Superior temporal gyrus (tissue), 1 donor: ENCODE measurements around the gene CRB1.
A peak's percentile ranks its signal among the peaks of the same experiment; 100 is the strongest.

ENCODE experiments used
- DNase-seq: peaks from one replicate; pipeline ENCODE4 v3.0.0-alpha.2; 2016; ENCODE audit errors: extremely low spot score

CRB1 gene

DNA sequence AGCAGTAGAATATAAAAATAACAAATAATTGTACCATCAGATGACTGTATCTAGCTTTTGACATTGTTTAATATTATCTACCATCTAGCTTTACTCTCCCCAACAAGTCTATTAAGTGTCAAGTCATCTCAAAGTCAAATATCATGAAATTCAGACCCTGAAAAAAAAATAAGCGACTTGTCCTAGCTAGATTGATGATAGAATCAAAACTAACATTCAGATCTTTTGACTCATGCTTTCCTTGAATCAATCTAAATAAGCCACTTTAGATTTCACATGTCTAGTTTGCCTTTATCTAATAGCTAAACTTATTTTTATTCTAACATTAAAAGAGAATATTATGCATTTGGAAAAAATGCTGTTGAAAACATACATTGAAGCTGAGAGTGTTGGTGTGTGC lies 35.4 kb downstream of the CRB1 start:
- DNase-seq = no peak

DNA sequence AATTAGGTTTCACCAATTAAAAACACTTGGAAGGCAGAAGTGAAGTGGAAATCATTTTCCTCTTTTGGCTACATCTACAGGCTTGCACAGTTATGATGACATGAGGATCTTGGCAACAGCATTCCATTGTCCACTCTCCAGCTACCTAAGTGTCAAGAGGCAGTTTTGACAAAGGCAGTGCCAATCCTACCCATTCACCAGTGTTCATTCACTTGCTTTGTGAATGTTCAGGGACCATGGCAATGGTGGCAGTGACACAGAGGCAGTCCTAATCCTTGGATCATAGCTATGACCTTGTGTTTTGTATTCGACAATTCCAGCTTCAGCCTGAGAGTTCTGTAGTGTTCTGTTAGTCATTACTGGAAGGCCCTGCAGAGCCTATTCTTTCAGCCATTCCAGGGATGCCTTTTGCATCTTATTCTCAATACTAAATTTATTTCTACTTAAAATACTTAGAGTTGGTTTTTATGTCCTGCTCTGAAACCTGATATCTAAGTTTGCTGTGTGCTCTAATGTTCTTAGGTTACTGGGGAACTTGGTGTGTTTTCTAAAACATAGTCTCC lies 36.7 kb downstream of the CRB1 start:
- peak; percentile 62 for DNase-seq

GRCh38 chr1:197305925-197306324 lies 37.9 kb downstream of the CRB1 start:
- DNase-seq = no peak

GRCh38 chr1:197306381-197307062 lies 38.5 kb downstream of the CRB1 start:
- no peak for DNase-seq

- no peak for DNase-seq
Measured at GRCh38 chr1:197307136-197307535, 39.1 kb downstream of the CRB1 start.

GRCh38 chr1:197307551-197307950 lies 39.5 kb downstream of the CRB1 start:
- no peak for DNase-seq

DNA sequence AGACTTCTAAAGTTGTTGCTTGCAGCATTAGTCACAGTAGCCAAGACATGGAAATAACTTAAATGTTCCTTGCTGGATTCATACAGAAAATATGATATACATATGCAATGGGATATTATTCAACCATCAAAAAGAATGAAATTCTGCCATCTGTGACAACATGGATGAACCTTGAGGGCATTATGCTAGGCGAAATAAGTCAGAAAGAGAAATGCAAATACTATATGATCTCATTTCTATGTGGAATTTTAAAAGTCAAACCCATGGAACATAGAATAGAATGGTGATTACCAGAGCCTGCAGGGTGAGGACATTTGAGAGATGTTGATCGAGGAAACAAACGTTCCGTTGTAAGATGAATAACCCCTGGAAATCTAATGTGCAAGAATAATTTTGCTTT lies 43.0 kb downstream of the CRB1 start:
- no peak for DNase-seq

DNA sequence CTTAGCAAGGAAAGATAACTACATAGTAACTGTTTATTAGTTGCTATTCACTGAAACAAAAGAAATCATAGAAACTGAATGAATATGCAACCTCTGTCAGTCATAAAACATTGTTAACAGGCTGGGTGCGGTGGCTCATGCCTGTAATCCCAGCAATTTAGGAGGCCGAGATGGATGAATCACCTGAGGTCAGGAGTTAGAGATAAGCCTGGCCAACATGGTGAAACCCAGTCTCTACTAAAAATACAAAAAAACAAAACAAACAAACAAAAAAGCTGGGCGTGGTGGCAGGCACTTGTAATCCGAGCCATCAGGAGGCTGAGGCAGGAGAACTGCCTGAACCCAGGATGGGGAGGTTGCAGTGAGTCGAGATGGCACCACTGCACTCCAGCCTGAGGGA lies 44.1 kb downstream of the CRB1 start:
- no peak for DNase-seq

DNA sequence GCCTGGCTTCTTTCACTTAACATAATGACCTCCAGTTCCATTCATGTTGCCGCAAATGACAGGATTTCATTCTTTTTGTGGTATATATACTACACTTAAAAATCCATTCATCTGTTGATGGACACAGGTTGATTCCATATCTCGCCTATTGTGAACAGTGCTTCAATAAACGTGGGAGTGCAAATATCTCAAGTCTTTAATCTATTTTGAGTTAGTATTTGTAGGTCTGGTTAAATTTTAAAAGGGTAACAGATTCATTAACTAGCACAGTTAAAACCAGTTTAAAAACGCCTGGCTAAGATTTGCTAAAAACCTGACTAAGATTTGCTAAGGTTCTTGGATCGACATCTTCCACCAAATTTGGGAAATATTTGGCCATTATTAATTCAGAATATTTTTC lies 45.7 kb downstream of the CRB1 start:
- no peak for DNase-seq

- peak; percentile 81 for DNase-seq
Measured at GRCh38 chr1:197314682-197315081, 46.6 kb downstream of the CRB1 start.

DNA sequence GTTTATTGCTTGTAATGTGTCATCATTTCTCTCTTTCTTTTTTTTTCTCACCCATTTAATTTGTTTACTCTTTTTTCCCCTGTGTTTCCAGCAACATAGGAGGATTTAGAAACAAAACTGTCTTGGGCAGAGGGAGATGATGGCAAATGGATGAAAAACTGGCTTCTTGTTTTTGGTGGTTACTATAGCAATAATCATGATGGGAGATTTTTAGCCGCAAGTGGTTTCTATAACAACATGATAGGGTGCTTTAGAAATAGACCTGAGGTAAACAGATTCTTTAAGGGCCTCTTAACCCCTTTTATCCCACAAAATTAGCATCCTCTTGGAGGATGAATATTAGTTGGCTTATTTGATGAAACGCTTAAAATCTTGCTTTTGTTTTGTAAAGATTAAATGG lies 51.6 kb downstream of the CRB1 start:
- no peak for DNase-seq

GRCh38 chr1:197320991-197321531 lies 53.0 kb downstream of the CRB1 start:
- no peak for DNase-seq

DNA sequence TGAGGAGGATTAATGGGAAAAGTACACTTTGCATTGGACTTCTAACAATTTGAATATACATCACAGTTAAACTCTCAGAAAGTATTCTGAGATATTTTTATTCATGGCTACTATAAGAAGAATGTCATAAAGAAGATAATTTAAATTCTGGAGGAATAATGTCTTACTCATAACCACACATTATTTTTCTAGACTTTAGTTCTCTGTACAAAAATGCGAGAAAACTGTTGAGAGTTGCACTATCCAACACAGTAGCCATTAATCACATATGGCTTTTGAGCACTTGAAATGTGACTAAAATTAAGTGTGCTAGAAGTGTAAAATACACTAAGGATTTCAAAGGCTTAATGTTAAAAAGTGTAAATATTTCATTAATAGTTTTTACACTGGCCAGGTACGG lies 53.8 kb downstream of the CRB1 start:
- DNase-seq = no peak

DNA sequence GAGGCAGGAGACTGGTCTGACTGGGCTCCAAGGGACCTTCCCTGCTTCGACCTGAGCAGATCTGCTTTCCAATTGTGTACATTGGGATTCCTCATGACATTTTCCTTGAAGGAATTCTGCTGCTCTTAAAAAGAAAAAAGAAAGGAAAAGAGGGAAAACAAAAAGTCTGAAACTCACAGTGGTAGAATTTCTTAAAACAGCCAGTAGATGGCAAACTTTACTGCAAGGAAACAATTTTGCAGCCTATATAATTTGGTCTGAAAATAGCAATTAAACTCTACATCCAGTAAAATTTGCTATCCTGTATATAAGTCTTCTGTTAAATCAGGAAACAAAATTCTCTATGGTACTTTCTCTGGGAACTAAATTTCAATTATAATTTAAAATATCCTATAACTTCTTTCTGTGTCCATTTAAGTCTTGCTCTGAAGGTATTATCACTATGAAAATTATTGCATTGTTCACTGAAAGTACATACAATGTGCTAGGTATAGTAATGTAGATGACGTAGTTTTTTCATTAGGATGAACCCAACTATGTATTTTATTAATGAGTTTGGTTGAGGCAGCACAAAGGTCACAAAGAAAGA lies 59.8 kb downstream of the CRB1 start:
- peak; percentile 67 for DNase-seq

GRCh38 chr1:197330213-197330612 lies 62.2 kb downstream of the CRB1 start:
- DNase-seq = no peak

DNA sequence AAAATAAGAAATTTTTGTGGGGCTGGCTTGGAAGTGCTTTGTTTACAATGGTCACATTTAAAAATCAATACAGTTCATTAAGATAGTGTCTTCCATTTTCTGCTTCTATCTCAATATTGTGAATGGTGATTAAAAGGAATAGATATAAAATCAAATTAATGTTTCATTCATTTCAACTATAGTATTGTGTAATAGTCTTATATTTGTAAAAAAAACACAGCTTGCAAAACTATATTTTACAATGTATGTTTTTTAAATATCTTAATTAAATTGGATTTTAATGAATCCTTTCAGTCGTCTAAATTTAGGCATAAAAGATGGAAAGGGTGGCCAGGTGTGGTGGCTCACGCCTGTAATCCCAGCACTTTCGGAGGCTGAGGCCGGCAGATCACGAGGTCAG lies 63.5 kb downstream of the CRB1 start:
- DNase-seq = no peak

- no peak for DNase-seq
Measured at GRCh38 chr1:197333041-197333440, 65.0 kb downstream of the CRB1 start.

DNA sequence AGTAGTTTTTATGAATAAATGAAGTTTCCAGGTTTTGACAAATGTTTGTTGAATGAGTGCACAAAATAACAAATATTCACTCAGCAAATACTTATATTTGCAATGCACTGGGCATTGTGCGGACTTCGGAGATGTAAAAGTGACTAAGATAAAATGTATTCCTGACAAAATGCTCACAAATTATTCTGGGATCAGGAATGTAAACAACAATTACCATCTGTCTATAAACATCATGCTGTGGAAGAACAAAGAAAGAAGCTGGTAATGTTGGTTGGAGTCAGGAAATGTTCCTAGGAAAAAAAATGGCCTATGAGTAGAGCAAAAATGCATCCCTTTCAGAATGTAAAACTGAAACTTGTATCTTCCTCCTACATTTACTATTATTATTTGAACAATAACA lies 68.5 kb downstream of the CRB1 start:
- DNase-seq = no peak

GRCh38 chr1:197339106-197340060 lies 71.3 kb downstream of the CRB1 start:
- DNase-seq = no peak

DNA sequence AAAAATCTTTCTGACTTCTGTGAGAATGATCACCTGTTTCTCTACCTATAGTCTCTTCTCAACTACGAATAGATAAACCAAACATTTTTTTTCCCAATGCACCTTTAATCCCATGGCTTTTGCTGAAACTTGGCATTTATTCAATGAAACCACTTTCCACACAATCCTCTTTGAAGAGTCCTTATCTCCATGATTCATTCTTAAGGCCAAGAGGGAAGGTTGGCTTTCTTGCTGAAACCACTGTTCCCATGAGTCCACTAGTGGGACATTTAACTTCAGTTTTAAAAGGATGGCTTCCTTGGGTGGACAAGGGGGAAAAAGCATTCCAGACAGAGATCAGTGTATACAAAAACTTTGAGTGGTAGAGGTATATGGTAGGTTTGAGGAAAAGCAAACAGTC lies 73.6 kb downstream of the CRB1 start:
- DNase-seq = no peak

GRCh38 chr1:197342044-197342565 lies 74.1 kb downstream of the CRB1 start:
- no peak for DNase-seq

GRCh38 chr1:197342669-197343068 lies 74.6 kb downstream of the CRB1 start:
- DNase-seq = no peak
